CD14-positive monocyte (primary cell): ENCODE data around the gene GALR2. TPM values are rescaled to one million over a fixed set of nuclear protein-coding genes. Genes with fewer than 3 reads are reported as not detected.

Source experiments
- DNase-seq, 3 donors: peaks; one replicate each; pipeline ENCODE4 v3.0.0-alpha.2; 2011 to 2022
- H2AFZ ChIP-seq: 2 replicates; pipeline ENCODE4 v1.6.0; 2012; ENCODE audit warnings: mild to moderate bottlenecking, low read depth, low read length, inconsistent platforms; ENCODE audit not compliant: insufficient read depth, poor library complexity, severe bottlenecking
- H3K27ac ChIP-seq, 2 donors: 1 replicate in 1 of 2; 2 replicates in 1 of 2; pipeline ENCODE4 v1.5.1; 2012 to 2013; ENCODE audit warnings: low read length in 2 of 2, control low read depth in 1 of 2, inconsistent platforms in 1 of 2, low read depth in 1 of 2, mild to moderate bottlenecking in 1 of 2
- H3K27me3 ChIP-seq, 2 donors: one replicate each; pipeline versions ENCODE4 v1.6.0 to v1.6.1; 2011 to 2013; ENCODE audit warnings: low read length in 2 of 2; ENCODE audit not compliant: control insufficient read depth in 2 of 2, insufficient read depth in 2 of 2
- H3K36me3 ChIP-seq, 2 donors: replicated peaks in 1 of 2; 1 replicate in 1 of 2; 2 replicates in 1 of 2; pipeline versions ENCODE4 v1.5.1 to v1.6.1; 2012 to 2013; ENCODE audit warnings: low read length in 2 of 2, control low read depth in 1 of 2, inconsistent platforms in 1 of 2, mild to moderate bottlenecking in 1 of 2; ENCODE audit not compliant: insufficient read depth in 2 of 2, control insufficient read depth in 1 of 2
- H3K4me1 ChIP-seq, 2 donors: 1 replicate in 1 of 2; 2 replicates in 1 of 2; pipeline versions ENCODE4 v1.5.1 to v1.6.1; 2012 to 2013; ENCODE audit warnings: low read length in 2 of 2, control low read depth in 1 of 2, inconsistent platforms in 1 of 2, mild to moderate bottlenecking in 1 of 2, moderate library complexity in 1 of 2; ENCODE audit not compliant: insufficient read depth in 2 of 2, control insufficient read depth in 1 of 2
- H3K4me2 ChIP-seq: replicated peaks from 2 replicates; pipeline ENCODE3; 2012; ENCODE audit warnings: low read length, moderate library complexity, mild to moderate bottlenecking; ENCODE audit not compliant: poor library complexity, severe bottlenecking; ENCODE audit errors: extremely low read depth
- H3K4me3 ChIP-seq, 3 experiments: fragments of 200-600 bp in 1 of 3; sonication (generic) in 1 of 3; replicated peaks in 1 of 3; 1 replicate in 2 of 3; 2 replicates in 1 of 3; pipeline ENCODE4 v1.5.1; 2011 to 2013; ENCODE audit warnings: low read length in 3 of 3, mild to moderate bottlenecking in 3 of 3, control low read depth in 2 of 3, low read depth in 2 of 3, inconsistent platforms in 1 of 3, moderate library complexity in 1 of 3
- H3K79me2 ChIP-seq: 2 replicates; pipeline ENCODE4 v1.6.0; 2012; ENCODE audit warnings: mild to moderate bottlenecking, control low read depth, inconsistent platforms, low read length, moderate library complexity; ENCODE audit not compliant: insufficient read depth
- H3K9ac ChIP-seq: 2 replicates; pipeline ENCODE4 v1.6.0; 2017; ENCODE audit warnings: low read length, mild to moderate bottlenecking; ENCODE audit not compliant: insufficient read depth, poor library complexity, severe bottlenecking
- H3K9me3 ChIP-seq, 2 donors: replicated peaks in 1 of 2; 1 replicate in 1 of 2; 2 replicates in 1 of 2; pipeline versions ENCODE4 v1.5.1 to v1.6.1; 2012 to 2013; ENCODE audit warnings: low read length in 2 of 2, control low read depth in 1 of 2; ENCODE audit not compliant: control insufficient read depth in 1 of 2, insufficient read depth in 1 of 2
- H4K20me1 ChIP-seq: 2 replicates; pipeline ENCODE4 v1.6.0; 2012; ENCODE audit warnings: mild to moderate bottlenecking, low read length, control low read depth, moderate library complexity; ENCODE audit not compliant: insufficient read depth
- H3K27ac Mint-ChIP-seq, 7 donors: one replicate each; pipeline ENCODE4 v1.8.0; 2020; ENCODE audit warnings: mild to moderate bottlenecking in 7 of 7, mixed read lengths in 7 of 7, moderate library complexity in 6 of 7, inconsistent platforms in 2 of 7
- H3K27me3 Mint-ChIP-seq, 3 donors: one replicate each; pipeline ENCODE4 v1.8.0; 2021 to 2022; ENCODE audit warnings: low read depth in 3 of 3, mild to moderate bottlenecking in 3 of 3, mixed read lengths in 3 of 3, moderate library complexity in 3 of 3, inconsistent platforms in 1 of 3
- H3K36me3 Mint-ChIP-seq, 2 donors: one replicate each; pipeline ENCODE4 v1.8.0; 2020; ENCODE audit warnings: mixed read lengths in 2 of 2, inconsistent platforms in 1 of 2, mild to moderate bottlenecking in 1 of 2
- H3K4me1 Mint-ChIP-seq: one replicate; pipeline ENCODE4 v1.8.0; 2020; ENCODE audit warnings: mild to moderate bottlenecking, mixed read lengths
- H3K4me3 Mint-ChIP-seq, 2 donors: one replicate each; pipeline ENCODE4 v1.8.0; 2020; ENCODE audit warnings: mild to moderate bottlenecking in 2 of 2, mixed read lengths in 2 of 2, moderate library complexity in 1 of 2
- H3K9me3 Mint-ChIP-seq, 7 donors: one replicate each; pipeline ENCODE4 v1.8.0; 2020 to 2022; ENCODE audit warnings: mixed read lengths in 7 of 7, mild to moderate bottlenecking in 6 of 7, moderate library complexity in 6 of 7, inconsistent platforms in 2 of 7
- WGBS: methylation state at CpG from one replicate; pipeline ENCODE4 v1.1.5; 2013; ENCODE audit warnings: missing lambda C conversion rate; ENCODE audit not compliant: insufficient coverage; 5-methylcytosine and 5-hydroxymethylcytosine counted together
- intact Hi-C, 2 donors: fragments of 100-400 bp; cut with micrococcal nuclease; formaldehyde crosslinking; loops; one replicate each; pipeline versions ENCODE4 v1.15.0 to v1.15.1; 2023
- polyA plus RNA-seq, 3 donors: library from polyadenylated mRNA; depleted of rRNA in 1 of 3; unstranded in 2 of 3; stranded (reverse) in 1 of 3; fragments of 300-500 nt in 2 of 3; fragments of >200 nt in 1 of 3; fragmentation: Illumina TruSeq in 2 of 3; gene quantifications; 1 replicate in 2 of 3; 2 replicates in 1 of 3; pipeline ENCODE4 v1.2.3, GENCODE V29; 2012 to 2021
- TF ChIP-seq, protein P1 (sequence below): fragments of 200-600 bp; IDR thresholded peaks from one replicate; pipeline ENCODE4 v1.8.0; 2022; ENCODE audit warnings: antibody characterized with exemption, mild to moderate bottlenecking

Gene GALR2
- polyA plus RNA-seq, 3 donors = 0.22 to 4.8 (median 1.1) TPM

GRCh38 chr17:76087531-76087930 is 12.9 kb downstream of the GALR2 start:
- intact Hi-C loops = no loop called here
- H3K36me3 ChIP-seq = peaks cover 97 to 100% of the 10 kb centered on the region in 2 donors
- Mint-ChIP-seq H3K9me3 (no peaks in the 10 kb centered on the region), H3K27ac (no peak overlapping the region), H3K4me1 (peaks cover 2% of the 10 kb centered on the region), H3K36me3 (peaks cover 88 to 99% of the 10 kb centered on the region in 2 donors), H3K27me3 (peaks cover 0 to 3% (median 2%) of the 10 kb centered on the region in 3 donors), H3K4me3 (no peak overlapping the region)
- H3K4me2 ChIP-seq = no peak overlapping the region
- no peaks in the 10 kb centered on the region for H4K20me1 ChIP-seq
- 97% methylated on average over 5 of the region's 11 CpGs for WGBS
- H3K4me3 ChIP-seq = no peak overlapping the region
- no peak overlapping the region for H3K9ac ChIP-seq
- no peaks in the 10 kb centered on the region for H3K27me3 ChIP-seq
- H3K9me3 ChIP-seq = no peaks in the 10 kb centered on the region
- H3K79me2 ChIP-seq = no peaks in the 10 kb centered on the region
- no peak overlapping the region for H3K27ac ChIP-seq
- no peak for DNase-seq
- H2AFZ ChIP-seq = no peak overlapping the region
- TF ChIP-seq, protein P1, sequence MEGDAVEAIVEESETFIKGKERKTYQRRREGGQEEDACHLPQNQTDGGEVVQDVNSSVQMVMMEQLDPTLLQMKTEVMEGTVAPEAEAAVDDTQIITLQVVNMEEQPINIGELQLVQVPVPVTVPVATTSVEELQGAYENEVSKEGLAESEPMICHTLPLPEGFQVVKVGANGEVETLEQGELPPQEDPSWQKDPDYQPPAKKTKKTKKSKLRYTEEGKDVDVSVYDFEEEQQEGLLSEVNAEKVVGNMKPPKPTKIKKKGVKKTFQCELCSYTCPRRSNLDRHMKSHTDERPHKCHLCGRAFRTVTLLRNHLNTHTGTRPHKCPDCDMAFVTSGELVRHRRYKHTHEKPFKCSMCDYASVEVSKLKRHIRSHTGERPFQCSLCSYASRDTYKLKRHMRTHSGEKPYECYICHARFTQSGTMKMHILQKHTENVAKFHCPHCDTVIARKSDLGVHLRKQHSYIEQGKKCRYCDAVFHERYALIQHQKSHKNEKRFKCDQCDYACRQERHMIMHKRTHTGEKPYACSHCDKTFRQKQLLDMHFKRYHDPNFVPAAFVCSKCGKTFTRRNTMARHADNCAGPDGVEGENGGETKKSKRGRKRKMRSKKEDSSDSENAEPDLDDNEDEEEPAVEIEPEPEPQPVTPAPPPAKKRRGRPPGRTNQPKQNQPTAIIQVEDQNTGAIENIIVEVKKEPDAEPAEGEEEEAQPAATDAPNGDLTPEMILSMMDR = no peak
- no peaks in the 10 kb centered on the region for H3K4me1 ChIP-seq

DNA sequence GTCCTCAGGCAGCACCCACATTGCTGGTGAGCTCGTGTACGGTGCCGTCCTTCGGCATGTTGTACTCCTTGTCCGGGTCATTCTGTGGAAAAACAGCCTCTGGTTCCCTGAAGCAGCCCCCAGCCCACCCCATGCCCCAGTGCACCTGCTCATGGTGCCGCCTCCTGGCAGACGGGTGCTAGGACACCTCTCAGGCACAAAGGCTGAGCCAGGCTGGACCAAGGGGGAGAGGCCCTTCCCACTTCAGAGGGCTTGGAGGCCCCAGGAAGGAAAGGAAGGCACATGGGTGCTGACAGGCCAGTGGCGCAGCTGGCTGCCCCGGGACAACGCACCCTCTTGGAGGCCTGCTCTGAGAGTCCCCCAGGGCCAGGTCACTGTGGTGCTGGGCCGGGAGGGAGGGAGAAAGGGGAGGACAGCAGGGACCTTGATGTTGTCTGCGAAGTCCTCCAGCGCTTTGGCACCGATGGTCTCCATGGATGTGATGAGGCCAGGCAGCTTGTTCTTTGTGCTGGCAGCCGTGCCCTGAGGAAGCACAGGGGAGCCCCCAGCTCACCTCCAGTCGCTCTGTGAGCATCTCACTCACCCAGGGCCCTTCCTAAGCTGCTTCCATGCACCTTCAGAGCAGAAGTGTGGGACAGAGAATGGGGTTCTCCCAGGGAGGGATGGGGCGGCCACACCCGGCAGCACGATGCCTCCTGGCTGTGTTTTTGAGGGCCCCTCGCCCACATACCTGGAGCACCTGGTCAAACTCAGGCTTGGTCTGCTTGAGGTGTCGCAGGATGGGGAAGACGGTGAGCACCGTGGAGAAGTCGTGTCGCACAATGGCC is 13.7 kb downstream of the GALR2 start:
- H3K27ac Mint-ChIP-seq = peak overlapping the region in 2 of 7 donors; percentile 15 to 21
- peak in 1 of 3 donors; percentile 2 for DNase-seq
- Histone ChIP-seq H3K27me3 (no peaks in the 10 kb centered on the region), H3K4me1 (no peaks in the 10 kb centered on the region), H3K4me2 (no peak overlapping the region), H3K79me2 (no peaks in the 10 kb centered on the region), H3K4me3 (no peak overlapping the region), H3K9ac (no peak overlapping the region), H3K36me3 (peaks cover 99 to 100% of the 10 kb centered on the region in 2 donors), H3K9me3 (no peaks in the 10 kb centered on the region), H4K20me1 (no peaks in the 10 kb centered on the region), H3K27ac (no peak overlapping the region), H2AFZ (no peak overlapping the region)
- H3K27me3 Mint-ChIP-seq = peaks cover 0 to 2% (median 2%) of the 10 kb centered on the region in 3 donors
- intact Hi-C loops = no loop called here
- WGBS = 96% methylated on average over 20 of the region's 25 CpGs
- TF ChIP-seq, protein P1 = no peak
- H3K4me1 Mint-ChIP-seq = peaks cover 2% of the 10 kb centered on the region
- peaks cover 87 to 99% of the 10 kb centered on the region in 2 donors for H3K36me3 Mint-ChIP-seq
- H3K9me3 Mint-ChIP-seq = no peaks in the 10 kb centered on the region
- no peak overlapping the region for H3K4me3 Mint-ChIP-seq
